Myocyte (in vitro differentiated cells): Measurements from ENCODE around the gene ANAPC1. TPM values are rescaled to one million over a fixed set of nuclear protein-coding genes. Genes with fewer than 3 reads are reported as not detected.
"Not testable (repeated sequence)": the region's sequence is repeated elsewhere in the genome, so short reads cannot be mapped to it uniquely, and the experiment has no call there.

Experiments
- DNase-seq: peaks from one replicate; pipeline ENCODE4 v3.0.0-alpha.2; 2012; ENCODE audit warnings: low read depth
- polyA plus RNA-seq: library from polyadenylated mRNA; unstranded; fragments of >200 nt; gene quantifications from one replicate; pipeline ENCODE4 v1.2.1, GENCODE V29; 2012; ENCODE audit warnings: missing spikeins
- total RNA-seq: library from RNA; depleted of rRNA; stranded (reverse); fragments of >200 nt; gene quantifications from 2 replicates; pipeline ENCODE4 v1.2.3, GENCODE V29; 2014

ANAPC1 gene
- total RNA-seq: 37.1 and 48.1 TPM in 2 replicates
- 11.1 TPM for polyA plus RNA-seq

- peak; percentile 88 for DNase-seq
These were observed at the start of gene ANAPC1 for GRCh38 chr2:111883661-111884591. ANAPC1 (minus strand) TSS chr2:111884193; CDS start chr2:111880825, 3,368 bp downstream.

DNA sequence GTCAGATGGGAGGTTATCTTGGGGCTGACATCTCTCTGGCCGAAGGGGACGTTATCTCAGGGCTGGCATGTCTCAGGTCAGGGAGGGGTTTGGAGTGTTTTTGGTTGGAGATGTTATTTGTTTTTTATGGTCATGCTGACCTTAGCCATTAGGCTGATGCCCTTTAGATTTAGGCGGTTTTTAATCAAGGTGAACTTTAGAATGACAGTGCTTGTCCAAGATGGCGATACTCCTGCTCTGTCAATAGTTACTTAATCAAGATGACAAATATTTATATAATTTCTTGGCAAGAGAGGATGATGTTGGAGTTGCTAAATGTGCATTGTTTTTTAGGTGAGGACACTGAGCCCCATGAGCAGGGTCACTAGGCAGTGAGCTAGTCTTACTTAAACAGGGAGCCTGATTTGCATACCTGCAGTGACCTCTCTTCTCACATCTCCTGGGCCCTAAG is 48.9 kb upstream of the ANAPC1 start:
- no peak for DNase-seq

- DNase-seq: peak; percentile 32
These were observed 46.9 kb upstream of the ANAPC1 start for GRCh38 chr2:111930875-111931274.

DNA sequence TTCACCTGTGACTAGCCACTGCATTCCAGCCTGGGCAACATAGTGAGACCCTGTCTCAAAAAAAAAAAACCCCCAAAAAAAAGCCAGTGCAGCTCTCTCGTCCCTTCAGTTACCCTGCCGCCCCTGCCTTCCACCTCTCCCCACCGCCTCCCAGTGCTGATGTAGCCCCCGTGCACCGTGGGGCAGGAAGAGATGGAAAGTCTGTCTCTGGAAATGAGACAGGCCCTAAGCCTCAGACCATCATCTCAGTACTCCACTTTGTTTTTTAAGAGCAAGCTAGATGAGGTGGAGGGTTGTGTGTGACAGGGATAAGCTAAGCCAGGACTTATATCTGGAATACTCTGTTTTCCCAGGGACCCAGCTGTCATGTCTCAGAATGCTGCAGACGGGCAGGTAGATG is 46.4 kb upstream of the ANAPC1 start:
- DNase-seq: no peak

DNA sequence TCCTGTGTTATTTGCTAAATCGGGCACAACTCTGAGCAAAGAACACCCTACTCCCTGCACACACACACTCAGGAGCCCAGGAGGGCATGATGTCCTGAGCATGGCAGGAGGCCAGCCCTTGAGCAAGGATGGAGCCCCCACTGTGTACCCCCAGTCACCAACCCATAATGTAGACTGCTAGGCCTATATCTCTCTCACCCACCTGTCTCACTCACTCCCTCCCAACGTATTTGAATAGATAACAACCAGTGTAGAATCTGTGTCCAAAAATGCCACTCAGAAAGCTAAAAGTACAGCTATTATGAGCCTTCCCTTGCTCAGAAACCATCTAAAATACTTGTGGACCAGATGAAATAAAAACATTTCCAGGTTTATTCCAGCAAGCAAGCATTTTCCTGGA is 43.7 kb upstream of the ANAPC1 start:
- DNase-seq: no peak

DNA sequence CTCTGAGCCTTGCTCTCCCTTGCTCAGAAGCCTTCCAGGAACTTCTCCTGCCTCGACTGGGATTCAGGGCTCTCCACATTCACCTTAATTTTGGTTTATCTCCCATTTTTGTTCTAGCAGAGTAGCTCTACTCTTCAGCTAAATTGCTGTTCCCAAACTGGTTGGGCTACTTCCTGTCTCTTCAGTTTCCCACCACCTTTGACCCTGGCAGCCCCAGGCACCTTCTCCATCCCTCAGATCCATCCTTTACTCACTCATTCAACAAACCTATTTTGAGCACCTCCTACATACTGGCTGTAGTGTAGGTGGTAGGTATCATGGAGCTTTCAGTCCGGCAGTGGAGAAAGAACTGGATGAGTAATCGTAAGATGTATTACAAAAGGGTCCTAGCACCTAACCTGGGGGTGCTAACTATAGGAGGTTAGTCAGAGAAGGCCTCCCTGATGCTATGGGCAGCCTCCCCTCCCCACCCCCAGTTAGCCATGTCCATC is 40.7 kb upstream of the ANAPC1 start:
- DNase-seq: no peak

- peak; percentile 41 for DNase-seq
These were observed 39.3 kb upstream of the ANAPC1 start for GRCh38 chr2:111923276-111923804.

DNA sequence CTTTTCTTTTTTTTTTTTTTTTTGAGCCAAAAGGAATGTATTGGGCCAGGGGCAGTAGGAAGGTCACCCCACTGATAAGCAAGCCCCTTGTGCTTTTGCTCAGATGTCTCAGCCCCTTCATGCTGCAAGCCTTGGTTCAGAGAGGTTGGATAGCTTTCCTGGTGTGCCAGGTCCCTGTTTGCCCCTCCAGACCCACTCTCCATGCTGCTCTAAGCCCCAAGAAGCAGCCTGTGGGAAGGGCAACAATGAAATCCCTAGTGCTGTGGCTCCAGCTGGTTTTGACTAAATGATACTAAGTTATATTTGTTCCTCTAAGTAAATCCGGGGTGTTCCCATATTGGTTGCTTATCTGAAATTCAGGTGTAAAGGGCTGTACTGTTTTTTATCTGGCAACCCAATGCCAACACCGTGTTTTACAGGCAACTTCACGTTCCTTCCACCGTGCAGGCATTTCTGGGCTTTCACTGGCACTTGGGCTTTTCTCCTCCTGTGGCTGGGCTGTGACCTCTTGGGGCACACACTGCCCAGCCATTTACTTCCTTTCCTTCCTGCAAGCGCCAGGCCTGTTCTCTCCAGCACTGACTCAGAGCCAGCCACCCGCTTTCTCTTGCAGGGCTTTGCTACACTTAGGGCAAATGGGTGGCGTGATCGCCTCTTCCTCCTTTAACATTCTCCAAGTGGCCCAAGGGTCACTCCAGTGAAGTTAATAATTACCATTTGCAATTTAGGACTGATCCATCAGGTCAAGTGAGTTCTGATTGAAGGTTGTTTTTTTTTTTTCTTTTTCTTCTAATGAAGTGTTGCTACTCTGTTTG is 36.0 kb upstream of the ANAPC1 start:
- DNase-seq: no peak

DNA sequence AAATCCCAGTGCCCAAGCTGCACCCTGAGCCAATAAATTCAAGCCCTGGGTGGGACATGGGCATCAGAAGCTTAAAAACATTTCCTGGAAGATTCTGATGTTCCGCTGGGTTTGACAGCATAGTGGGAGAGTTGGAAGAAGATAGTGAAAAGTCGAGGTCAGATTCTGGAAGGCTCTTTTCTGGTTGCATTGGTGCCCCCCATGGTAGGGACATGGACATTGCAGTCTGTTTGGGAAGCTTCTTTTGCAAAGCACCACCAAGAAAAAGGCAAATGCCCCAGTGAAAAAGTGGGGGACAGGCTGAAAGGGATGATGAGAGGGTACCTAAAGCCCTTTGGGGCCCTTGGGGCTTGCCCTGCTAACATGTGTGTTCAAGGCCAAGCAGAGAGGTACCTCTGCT is 35.4 kb upstream of the ANAPC1 start:
- DNase-seq: no peak

DNA sequence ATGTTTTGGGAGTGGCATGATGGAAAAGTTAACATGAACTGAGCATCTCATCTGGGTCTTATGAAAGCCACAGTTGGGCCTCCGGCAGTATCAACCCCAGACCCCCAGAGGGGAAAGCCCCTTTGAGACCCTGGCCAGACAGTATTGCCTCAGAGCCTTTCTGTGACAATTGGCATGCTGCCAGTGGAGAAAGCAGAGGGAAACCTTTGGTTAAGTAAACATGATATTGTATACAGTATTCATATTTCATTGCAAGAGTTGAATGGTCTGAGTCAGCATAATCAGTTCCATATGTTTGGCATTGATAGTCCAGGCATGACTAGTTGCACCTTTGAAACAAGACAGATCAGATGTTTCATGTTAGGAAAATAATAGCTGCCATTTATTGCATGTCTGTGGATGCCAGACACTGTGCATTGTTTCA is 34.4 kb upstream of the ANAPC1 start:
- DNase-seq: no peak

DNA sequence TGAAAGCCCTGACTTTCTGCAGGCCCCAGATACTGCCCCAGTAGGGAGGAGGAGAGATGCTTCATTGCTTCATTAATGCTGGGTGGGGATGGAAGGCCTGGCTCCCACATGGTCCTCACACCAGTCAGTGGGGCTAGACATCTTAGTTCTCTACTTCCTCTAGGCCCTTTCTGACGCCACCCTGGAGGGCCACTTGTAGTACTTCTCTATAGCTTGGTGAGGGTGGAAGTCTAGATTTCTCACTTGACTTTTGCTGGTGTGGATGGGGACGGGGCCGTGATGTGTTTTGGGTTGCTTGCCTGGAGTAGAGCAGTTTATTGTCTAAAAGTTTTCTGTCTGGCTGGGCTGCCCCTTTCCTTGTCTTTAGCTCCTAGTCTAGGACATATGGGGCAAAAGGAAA is 33.1 kb upstream of the ANAPC1 start:
- no peak for DNase-seq

- DNase-seq: no peak
These were observed 28.6 kb upstream of the ANAPC1 start for GRCh38 chr2:111912547-111912946.

DNA sequence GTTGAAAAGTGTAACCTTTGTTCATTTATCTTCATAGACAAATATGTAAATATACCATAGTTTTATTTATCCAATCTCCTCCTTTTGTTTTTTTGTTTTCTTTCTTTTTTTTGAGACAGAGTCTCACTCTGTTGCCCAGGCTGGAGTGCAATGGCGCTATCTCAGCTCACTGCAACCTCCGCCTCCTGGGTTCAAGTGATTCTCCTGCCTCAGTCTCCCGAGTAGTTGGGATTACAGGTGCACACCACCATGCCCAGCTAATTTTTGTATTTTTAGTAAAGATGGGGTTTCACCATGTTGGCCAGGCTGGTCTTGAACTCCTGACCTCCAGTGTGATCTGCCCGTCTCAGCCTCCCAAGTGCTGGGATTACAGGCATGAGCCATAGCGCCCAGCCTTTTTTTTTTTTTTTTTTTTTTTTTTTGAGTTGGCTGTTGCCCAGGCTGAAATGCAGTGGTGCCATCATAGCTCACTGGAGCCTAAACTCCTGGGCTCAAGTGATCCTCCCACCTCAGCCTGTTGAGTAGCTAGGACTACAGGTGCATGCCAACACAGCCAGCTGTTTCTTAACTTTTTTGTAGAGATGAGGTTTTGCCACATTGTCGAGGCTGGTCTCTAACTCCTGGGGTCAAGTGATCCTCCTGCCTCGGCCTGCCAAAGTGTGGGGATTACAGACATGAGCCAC is 27.4 kb upstream of the ANAPC1 start:
- not testable (repeated sequence) for DNase-seq

GRCh38 chr2:111910609-111911277 is 26.8 kb upstream of the ANAPC1 start:
- no peak for DNase-seq

DNA sequence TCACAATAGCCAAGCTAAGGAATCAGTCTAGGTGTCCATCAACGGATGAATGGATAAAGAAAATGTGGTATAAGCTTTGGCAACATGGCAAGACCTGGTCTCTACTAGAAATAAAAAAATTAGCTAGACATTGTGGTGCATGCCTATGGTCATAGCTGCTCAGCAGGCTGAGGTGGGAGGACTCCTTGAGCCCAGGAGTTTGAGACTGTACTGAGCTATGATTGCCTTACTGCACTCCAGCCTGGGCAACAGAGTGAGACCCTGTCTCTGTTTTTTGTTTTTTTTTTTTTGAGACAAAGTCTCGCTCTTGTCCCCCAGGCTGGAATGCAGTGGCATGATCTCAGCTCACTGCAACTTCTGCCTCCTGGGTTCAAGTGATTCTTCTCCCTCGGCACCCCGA is 26.0 kb upstream of the ANAPC1 start:
- not testable (repeated sequence) for DNase-seq

DNA sequence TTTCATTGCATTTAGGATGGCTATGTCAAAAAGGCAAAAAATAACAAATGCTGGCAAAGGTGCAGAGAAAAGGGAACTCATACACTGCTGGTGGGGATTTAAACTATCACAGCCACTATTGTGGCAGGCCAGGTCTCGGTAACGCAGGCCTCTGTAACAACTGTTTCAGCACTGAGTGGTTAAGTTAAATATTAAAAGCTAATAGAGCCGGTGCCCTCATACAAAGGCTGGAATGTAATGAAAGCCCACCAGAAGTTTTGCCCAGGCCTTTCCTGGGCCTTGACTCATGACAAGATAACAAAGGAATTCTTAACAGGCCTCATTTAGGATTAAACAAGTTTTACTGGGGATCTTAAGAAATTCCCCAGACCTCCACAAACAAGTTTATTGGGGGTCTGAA is 25.1 kb upstream of the ANAPC1 start:
- DNase-seq: no peak

DNA sequence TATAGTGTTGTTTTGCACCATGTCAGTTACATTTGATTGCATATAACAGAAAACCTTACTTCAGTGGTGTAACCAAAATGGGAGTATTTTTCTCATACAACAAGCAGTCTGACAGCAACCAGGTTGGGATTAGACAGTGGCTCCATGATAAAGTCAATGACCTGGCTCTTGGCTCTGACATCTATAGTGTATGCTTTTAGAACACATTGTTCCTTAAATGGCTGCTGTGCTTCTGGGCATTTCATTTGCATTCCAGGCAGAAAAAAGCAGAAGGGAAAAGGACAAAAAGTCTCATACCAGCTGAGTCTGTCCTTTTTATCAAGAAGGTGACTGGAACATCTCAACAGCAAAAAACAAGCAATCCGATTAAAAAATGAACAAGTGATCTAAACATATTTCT is 24.6 kb upstream of the ANAPC1 start:
- no peak for DNase-seq

GRCh38 chr2:111905990-111906735 is 22.2 kb upstream of the ANAPC1 start:
- no peak for DNase-seq

- DNase-seq: not testable (repeated sequence)
These were observed 21.5 kb upstream of the ANAPC1 start for GRCh38 chr2:111905475-111905869.
